ENCODE measurements around the gene ESYT2. TPM values are rescaled to one million over a fixed set of nuclear protein-coding genes. Genes with fewer than 3 reads are reported as not detected.
A peak's percentile ranks its signal among the peaks of the same experiment; 100 is the strongest.

ESYT2 gene
- total and polyA plus RNA-seq, 2 donors (not counting 1 experiment from before 2014, with no cell fraction given) = 66.0 to 93.0 TPM

DNA sequence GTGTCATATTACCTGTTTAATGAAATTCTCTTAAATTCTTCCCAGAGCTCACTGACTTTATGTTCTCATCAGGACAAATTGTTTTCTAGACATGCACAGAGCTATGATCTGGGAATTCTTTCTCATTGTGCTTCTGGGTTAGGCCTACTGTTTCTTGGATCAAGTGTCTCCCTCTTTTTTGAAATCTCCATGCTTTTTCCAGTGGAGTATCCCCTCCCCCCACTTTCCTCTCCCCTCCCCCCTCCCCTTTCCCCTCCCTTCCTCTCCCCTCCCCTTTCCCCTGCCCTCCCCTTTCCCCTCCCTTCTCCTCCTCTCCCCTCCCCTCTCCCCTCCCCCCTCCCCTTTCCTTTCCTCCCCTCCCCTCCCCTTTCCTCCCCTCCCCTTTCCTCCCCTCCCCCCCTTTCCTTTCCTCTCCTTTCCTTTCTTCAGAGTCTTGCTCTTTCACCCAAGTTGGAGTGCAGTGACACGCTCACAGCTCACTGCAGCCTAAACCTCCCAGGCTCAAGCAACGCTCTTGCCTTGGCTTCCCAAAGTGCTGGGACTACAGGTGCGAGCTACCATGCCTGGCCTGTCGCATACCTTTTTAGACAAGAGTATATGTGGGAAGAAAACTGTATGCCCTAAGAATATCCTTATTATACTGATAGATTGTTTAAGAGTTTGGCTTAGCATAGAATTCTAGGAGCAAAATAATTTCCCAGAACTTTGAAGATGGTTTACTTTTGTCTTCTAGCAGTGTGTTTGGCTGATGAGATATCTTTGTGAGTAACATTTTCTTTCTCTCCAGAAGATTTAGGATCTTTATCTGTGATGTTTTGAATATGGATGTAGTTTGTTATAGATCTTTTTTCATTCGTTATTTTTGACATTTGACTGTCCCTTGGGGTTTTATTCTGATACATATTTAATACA lies 29.5 kb upstream of the ESYT2 start:
- TF ChIP-seq, protein P1, sequence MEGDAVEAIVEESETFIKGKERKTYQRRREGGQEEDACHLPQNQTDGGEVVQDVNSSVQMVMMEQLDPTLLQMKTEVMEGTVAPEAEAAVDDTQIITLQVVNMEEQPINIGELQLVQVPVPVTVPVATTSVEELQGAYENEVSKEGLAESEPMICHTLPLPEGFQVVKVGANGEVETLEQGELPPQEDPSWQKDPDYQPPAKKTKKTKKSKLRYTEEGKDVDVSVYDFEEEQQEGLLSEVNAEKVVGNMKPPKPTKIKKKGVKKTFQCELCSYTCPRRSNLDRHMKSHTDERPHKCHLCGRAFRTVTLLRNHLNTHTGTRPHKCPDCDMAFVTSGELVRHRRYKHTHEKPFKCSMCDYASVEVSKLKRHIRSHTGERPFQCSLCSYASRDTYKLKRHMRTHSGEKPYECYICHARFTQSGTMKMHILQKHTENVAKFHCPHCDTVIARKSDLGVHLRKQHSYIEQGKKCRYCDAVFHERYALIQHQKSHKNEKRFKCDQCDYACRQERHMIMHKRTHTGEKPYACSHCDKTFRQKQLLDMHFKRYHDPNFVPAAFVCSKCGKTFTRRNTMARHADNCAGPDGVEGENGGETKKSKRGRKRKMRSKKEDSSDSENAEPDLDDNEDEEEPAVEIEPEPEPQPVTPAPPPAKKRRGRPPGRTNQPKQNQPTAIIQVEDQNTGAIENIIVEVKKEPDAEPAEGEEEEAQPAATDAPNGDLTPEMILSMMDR (conservative IDR thresholded peaks at IDR 0.05 in 1 of 2, IDR thresholded peaks at IDR 0.05 in 1 of 2; ENCODE audit: low read depth in 1 of 2, low read length in 2 of 2) = no peak
- no peak for TF ChIP-seq EZH2 (IDR thresholded peaks at IDR 0.05; ENCODE audit: low read length, missing control alignments)
- peak in 1 of 2 donors; percentile 28 for DNase-seq (ENCODE audit: low read depth in 2 of 2)
- Histone ChIP-seq H2AFZ (ENCODE audit: low read length) (no peak overlapping the region), H3K79me2 (ENCODE audit: control insufficient read depth, insufficient read depth, low read length) (peaks cover 2% of the 10 kb centered on the region), H3K36me3 (ENCODE audit: control insufficient read depth, insufficient read depth, low read length) (no peaks in the 10 kb centered on the region), H3K9me3 (ENCODE audit: control insufficient read depth, insufficient read depth, low read depth, low read length) (no peaks in the 10 kb centered on the region), H3K4me3 (replicated peaks in 1 of 4; ENCODE audit: control extremely low read depth in 1 of 4, insufficient read depth in 1 of 4, low read depth in 3 of 4, low read length in 4 of 4) (no peak overlapping the region), H3K4me1 (ENCODE audit: control insufficient read depth, extremely low read depth, insufficient read depth, low read length) (peaks cover 3% of the 10 kb centered on the region), H3K27ac (ENCODE audit: insufficient read depth, low read length) (no peak overlapping the region), H4K20me1 (ENCODE audit: control insufficient read depth, extremely low read depth, insufficient read depth, low read length) (no peaks in the 10 kb centered on the region), H3K27me3 (ENCODE audit: control insufficient read depth, insufficient read depth, low read length) (no peaks in the 10 kb centered on the region), H3K9ac (ENCODE audit: insufficient read depth, low read length) (no peak overlapping the region), H3K4me2 (ENCODE audit: extremely low read depth, insufficient read depth, low read length) (no peak overlapping the region)

DNA sequence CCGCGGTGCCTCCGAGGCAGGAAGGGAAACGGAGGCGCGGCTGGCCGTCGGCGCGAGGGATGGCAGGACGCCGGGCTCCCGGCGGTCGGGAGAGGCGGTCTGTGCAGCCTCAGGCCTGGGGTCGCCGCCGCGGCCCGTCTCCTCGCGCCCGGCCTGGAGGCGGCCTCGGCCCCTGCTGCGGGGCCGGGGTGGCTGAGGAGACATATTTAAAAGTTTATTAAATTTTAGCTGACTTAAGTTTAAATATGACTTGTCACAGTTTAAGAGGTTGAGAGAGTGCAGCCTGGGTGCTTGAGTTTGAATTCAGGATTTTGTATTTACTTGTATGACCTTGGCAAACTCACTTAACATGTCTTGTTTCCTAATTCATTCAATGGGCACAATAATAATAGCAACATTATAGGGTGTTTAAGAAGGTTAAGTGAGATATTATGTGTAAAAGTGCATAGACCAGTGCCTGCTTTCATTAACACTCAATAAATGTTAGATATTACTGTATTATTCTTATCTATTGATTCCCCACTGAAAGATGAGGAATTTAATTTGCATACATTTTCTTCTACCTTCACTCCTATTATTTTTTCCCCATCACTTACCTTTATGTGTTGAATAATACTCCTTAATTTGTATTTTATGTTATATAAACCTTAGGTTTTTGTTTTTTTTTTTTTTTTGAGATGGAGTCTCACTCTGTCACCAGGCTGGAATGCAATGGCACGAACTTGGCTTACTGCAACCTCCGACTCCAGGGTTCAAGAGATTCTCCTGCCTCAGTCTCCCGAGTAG lies 27.8 kb upstream of the ESYT2 start:
- no peaks in the 10 kb centered on the region for H3K9me3 ChIP-seq (ENCODE audit: control insufficient read depth, insufficient read depth, low read depth, low read length)
- H3K79me2 ChIP-seq (ENCODE audit: control insufficient read depth, insufficient read depth, low read length) = peaks cover 2% of the 10 kb centered on the region
- peak overlapping the region; percentile 98 for H3K4me2 ChIP-seq (ENCODE audit: extremely low read depth, insufficient read depth, low read length)
- H3K36me3 ChIP-seq (ENCODE audit: control insufficient read depth, insufficient read depth, low read length) = no peaks in the 10 kb centered on the region
- peaks cover 3% of the 10 kb centered on the region for H3K4me1 ChIP-seq (ENCODE audit: control insufficient read depth, extremely low read depth, insufficient read depth, low read length)
- H3K4me3 ChIP-seq (replicated peaks in 1 of 4; ENCODE audit: control extremely low read depth in 1 of 4, insufficient read depth in 1 of 4, low read depth in 3 of 4, low read length in 4 of 4) = peak overlapping the region; percentile 77 to 82 (median 80)
- no peak for DNase-seq (ENCODE audit: low read depth in 2 of 2)
- H2AFZ ChIP-seq (ENCODE audit: low read length) = peak overlapping the region; percentile 72
- H4K20me1 ChIP-seq (ENCODE audit: control insufficient read depth, extremely low read depth, insufficient read depth, low read length) = no peaks in the 10 kb centered on the region
- peak overlapping the region; percentile 76 for H3K9ac ChIP-seq (ENCODE audit: insufficient read depth, low read length)
- H3K27ac ChIP-seq (ENCODE audit: insufficient read depth, low read length) = peak overlapping the region; percentile 82
- TF ChIP-seq EZH2 (IDR thresholded peaks at IDR 0.05; ENCODE audit: low read length, missing control alignments) = no peak
- TF ChIP-seq, protein P1 (conservative IDR thresholded peaks at IDR 0.05 in 1 of 2, IDR thresholded peaks at IDR 0.05 in 1 of 2; ENCODE audit: low read depth in 1 of 2, low read length in 2 of 2) = no peak
- H3K27me3 ChIP-seq (ENCODE audit: control insufficient read depth, insufficient read depth, low read length) = no peaks in the 10 kb centered on the region

DNA sequence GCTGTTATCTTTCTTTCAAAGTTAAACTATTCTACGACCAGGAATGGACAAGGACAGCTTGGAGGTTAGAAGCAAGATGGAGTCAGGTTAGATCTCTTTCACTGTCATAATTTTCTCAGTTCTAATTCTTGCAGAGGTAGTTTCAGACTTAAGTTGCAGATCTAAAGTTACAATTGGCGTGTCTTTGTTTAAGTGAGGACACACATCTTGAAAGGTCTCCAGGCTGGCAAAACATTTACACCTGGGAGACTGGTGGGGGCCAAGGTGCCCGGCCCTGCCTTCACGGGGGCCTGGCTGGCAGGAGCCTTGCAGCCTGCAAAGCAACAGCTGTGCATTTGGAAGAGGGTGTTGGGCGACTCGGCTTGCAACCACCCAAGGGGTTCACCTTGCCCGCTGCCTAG lies 25.4 kb upstream of the ESYT2 start:
- Histone ChIP-seq H3K9me3 (ENCODE audit: control insufficient read depth, insufficient read depth, low read depth, low read length) (no peaks in the 10 kb centered on the region), H3K27me3 (ENCODE audit: control insufficient read depth, insufficient read depth, low read length) (no peaks in the 10 kb centered on the region), H3K4me2 (ENCODE audit: extremely low read depth, insufficient read depth, low read length) (no peak overlapping the region), H3K9ac (ENCODE audit: insufficient read depth, low read length) (no peak overlapping the region), H3K36me3 (ENCODE audit: control insufficient read depth, insufficient read depth, low read length) (no peaks in the 10 kb centered on the region), H3K27ac (ENCODE audit: insufficient read depth, low read length) (no peak overlapping the region), H3K79me2 (ENCODE audit: control insufficient read depth, insufficient read depth, low read length) (peaks cover 2% of the 10 kb centered on the region), H4K20me1 (ENCODE audit: control insufficient read depth, extremely low read depth, insufficient read depth, low read length) (no peaks in the 10 kb centered on the region), H3K4me1 (ENCODE audit: control insufficient read depth, extremely low read depth, insufficient read depth, low read length) (peaks cover 3% of the 10 kb centered on the region), H2AFZ (ENCODE audit: low read length) (no peak overlapping the region), H3K4me3 (replicated peaks in 1 of 4; ENCODE audit: control extremely low read depth in 1 of 4, insufficient read depth in 1 of 4, low read depth in 3 of 4, low read length in 4 of 4) (no peak overlapping the region)
- TF ChIP-seq EZH2 (IDR thresholded peaks at IDR 0.05; ENCODE audit: low read length, missing control alignments) = no peak
- TF ChIP-seq, protein P1 (conservative IDR thresholded peaks at IDR 0.05 in 1 of 2, IDR thresholded peaks at IDR 0.05 in 1 of 2; ENCODE audit: low read depth in 1 of 2, low read length in 2 of 2) = no peak
- no peak for DNase-seq (ENCODE audit: low read depth in 2 of 2)

All from fibroblast of lung (primary cell).